PC-9 (cell line): Measurements from ENCODE around the gene KRT12. TPM values are rescaled to one million over a fixed set of nuclear protein-coding genes. Genes with fewer than 3 reads are reported as not detected.
"Not testable (repeated sequence)": the region's sequence is repeated elsewhere in the genome, so short reads cannot be mapped to it uniquely, and the experiment has no call there.

Experiments used
- BruUV-seq: library from RNA; stranded (reverse); fragments of 400-500 nt; replicated peaks from 2 replicates; lab custom pipeline; 2021; lab: Mats Ljungman, UMichigan
- CTCF ChIA-PET: fragments of 300-600 bp; sonication (Branson Sonifier 250); formaldehyde crosslinking; loops from one replicate; lab custom pipeline; 2022; ENCODE audit warnings: antibody characterized with exemption; lab: Charles Lee
- POLR2A ChIA-PET: fragments of 300-600 bp; sonication (Branson Sonifier 250); formaldehyde crosslinking; loops from one replicate; lab custom pipeline; 2022; ENCODE audit warnings: antibody characterized with exemption; ENCODE audit not compliant: unreplicated experiment; lab: Charles Lee
- DNase-seq, 2 experiments: peaks; one replicate each; pipeline versions ENCODE4 v3.0.0 to v3.0.0-alpha.2; 2015 to 2022; ENCODE audit warnings: mixed read lengths in 1 of 2
- H2AFZ ChIP-seq: fragments of 200-600 bp; sonication (generic); 2 replicates; pipeline ENCODE4 v1.8.1; 2017; ENCODE audit warnings: antibody characterized with exemption
- H3F3A ChIP-seq: fragments of 200-600 bp; sonication (generic); 2 replicates; pipeline ENCODE4 v1.8.1; 2017; ENCODE audit warnings: antibody characterized with exemption, mild to moderate bottlenecking, low read depth; ENCODE audit not compliant: insufficient read depth
- H3K27ac ChIP-seq: fragments of 200-600 bp; sonication (generic); 2 replicates; pipeline ENCODE4 v1.6.1; 2016; ENCODE audit warnings: mixed run types
- H3K27me3 ChIP-seq: fragments of 200-600 bp; sonication (generic); 2 replicates; pipeline ENCODE4 v1.6.1; 2016; ENCODE audit warnings: low read depth, mixed run types; ENCODE audit not compliant: insufficient read depth
- H3K36me3 ChIP-seq: fragments of 200-600 bp; sonication (generic); 2 replicates; pipeline ENCODE4 v1.6.1; 2016; ENCODE audit warnings: low read depth, mixed run types
- H3K4me1 ChIP-seq: fragments of 200-600 bp; sonication (generic); replicated peaks from 2 replicates; pipeline ENCODE4 v1.6.1; 2016; ENCODE audit warnings: mixed run types; ENCODE audit not compliant: insufficient read depth
- H3K4me2 ChIP-seq: fragments of 200-600 bp; sonication (generic); 2 replicates; pipeline ENCODE4 v1.6.1; 2017; ENCODE audit warnings: mixed run types
- H3K4me3 ChIP-seq: fragments of 200-600 bp; sonication (generic); 2 replicates; pipeline ENCODE4 v1.6.1; 2016; ENCODE audit warnings: mixed run types
- H3K79me2 ChIP-seq: fragments of 200-600 bp; sonication (generic); 2 replicates; pipeline ENCODE4 v1.6.1; 2017; ENCODE audit warnings: low read depth, mixed run types
- H3K9me2 ChIP-seq: fragments of 200-600 bp; sonication (generic); 2 replicates; pipeline ENCODE4 v1.8.1; 2017; ENCODE audit warnings: mild to moderate bottlenecking; ENCODE audit not compliant: insufficient read depth
- H3K9me3 ChIP-seq: fragments of 200-600 bp; sonication (generic); 2 replicates; pipeline ENCODE4 v1.8.1; 2016; ENCODE audit warnings: low read depth; ENCODE audit not compliant: insufficient read depth
- H4K20me1 ChIP-seq: fragments of 200-600 bp; sonication (generic); 2 replicates; pipeline ENCODE4 v1.8.1; 2017; ENCODE audit not compliant: insufficient read depth
- CTCF ChIP-seq: fragments of 200-600 bp; sonication (generic); conservative IDR thresholded peaks from 2 replicates; pipeline ENCODE4 v1.6.1; 2017; ENCODE audit warnings: mixed run types, antibody characterized with exemption, mild to moderate bottlenecking, moderate library complexity
- EZH2 ChIP-seq: fragments of 200-600 bp; sonication (generic); IDR thresholded peaks from 2 replicates; pipeline ENCODE4 v1.8.0; 2017; ENCODE audit warnings: antibody characterized with exemption, low read depth
- intact Hi-C: fragments of 100-400 bp; cut with micrococcal nuclease; formaldehyde crosslinking; loops from one replicate; pipeline ENCODE4 v1.10.0; 2022; ENCODE audit not compliant: unreplicated experiment
- total RNA-seq: library from RNA; stranded (reverse); gene quantifications from 2 replicates; pipeline ENCODE4 v1.2.3, GENCODE V29; 2021

The KRT12 gene
- total RNA-seq, 1 experiment from 2014 or later = not detected

- Histone ChIP-seq H3K4me1 (no peaks in the 10 kb centered on the region), H3K9me3 (no peaks in the 10 kb centered on the region)
- POLR2A ChIA-PET = no interaction called here
Observed at GRCh38 chr17:40862985-40863733, 3.9 kb downstream of the KRT12 start.

GRCh38 chr17:40859536-40859935, 7.5 kb downstream of the KRT12 start:
- Histone ChIP-seq H3K9me2 (no peaks in the 10 kb centered on the region), H3K4me1 (peaks cover 19% of the 10 kb centered on the region), H4K20me1 (no peaks in the 10 kb centered on the region), H3K27ac (no peak overlapping the region), H3K4me2 (no peak overlapping the region), H3K4me3 (no peak overlapping the region), H3F3A (peaks cover 7% of the 10 kb centered on the region), H3K79me2 (no peaks in the 10 kb centered on the region), H3K27me3 (no peaks in the 10 kb centered on the region), H2AFZ (no peak overlapping the region), H3K9me3 (no peaks in the 10 kb centered on the region), H3K36me3 (no peaks in the 10 kb centered on the region)
- no peak for DNase-seq
- intact Hi-C loops = loop anchor here (5.0 kb wide), 1 partner anchor 638 kb away; no protein-coding TSS in a partner anchor
- ChIA-PET POLR2A (interaction anchor here (0.5 to 0.6 kb wide), 2 partner anchors 42 to 671 kb away, joined by 3 to 25 read pairs; no protein-coding TSS in a partner anchor), CTCF (interaction anchor here (0.9 kb wide), 1 partner anchor 803 kb away, joined by 3 read pairs; no protein-coding TSS in a partner anchor)
- no TSS peak for BruUV-seq
- TF ChIP-seq CTCF = no peak
- TF ChIP-seq EZH2 = no peak

More at GRCh38 chr17:40862985-40863733, 3.9 kb downstream of the KRT12 start:
- Histone ChIP-seq H3K4me2 (no peak overlapping the region), H3K9me2 (no peaks in the 10 kb centered on the region), H3F3A (no peaks in the 10 kb centered on the region), H3K27ac (no peak overlapping the region), H3K79me2 (no peaks in the 10 kb centered on the region), H2AFZ (no peak overlapping the region), H3K4me3 (no peak overlapping the region), H4K20me1 (no peaks in the 10 kb centered on the region), H3K36me3 (no peaks in the 10 kb centered on the region), H3K27me3 (no peaks in the 10 kb centered on the region)
- CTCF ChIA-PET = interaction anchor here (0.6 kb wide), 1 partner anchor 43 kb away, joined by 9 read pairs; no protein-coding TSS in a partner anchor
- DNase-seq = no peak
- TF ChIP-seq CTCF = no peak
- no peak for TF ChIP-seq EZH2
- intact Hi-C loops = no loop called here
- no TSS peak for BruUV-seq

- H3K27me3 ChIP-seq, H3K27ac ChIP-seq, BruUV-seq, H3K4me3 ChIP-seq, H3K36me3 ChIP-seq, H3K9me2 ChIP-seq, H4K20me1 ChIP-seq, H3K79me2 ChIP-seq, POLR2A ChIA-PET, H2AFZ ChIP-seq, DNase-seq, H3K4me2 ChIP-seq, H3K9me3 ChIP-seq: not testable (repeated sequence)
- intact Hi-C loops = loop anchor here (5.0 kb wide), 1 partner anchor 639 kb away; no protein-coding TSS in a partner anchor
- peaks cover 15% of the 10 kb centered on the region for H3F3A ChIP-seq
- peaks cover 28% of the 10 kb centered on the region for H3K4me1 ChIP-seq
- CTCF ChIA-PET = interaction anchor here (0.9 kb wide), 1 partner anchor 804 kb away, joined by 3 read pairs; no protein-coding TSS in a partner anchor
Observed at GRCh38 chr17:40858667-40859066, 8.4 kb downstream of the KRT12 start.
